ENCODE results near the gene CDKN1C. TPM values are rescaled to one million over a fixed set of nuclear protein-coding genes. Genes with fewer than 3 reads are reported as not detected.

The CDKN1C gene
- total and polyA plus RNA-seq, 12 donors = 17.7 to 817 (median 321) TPM

DNA sequence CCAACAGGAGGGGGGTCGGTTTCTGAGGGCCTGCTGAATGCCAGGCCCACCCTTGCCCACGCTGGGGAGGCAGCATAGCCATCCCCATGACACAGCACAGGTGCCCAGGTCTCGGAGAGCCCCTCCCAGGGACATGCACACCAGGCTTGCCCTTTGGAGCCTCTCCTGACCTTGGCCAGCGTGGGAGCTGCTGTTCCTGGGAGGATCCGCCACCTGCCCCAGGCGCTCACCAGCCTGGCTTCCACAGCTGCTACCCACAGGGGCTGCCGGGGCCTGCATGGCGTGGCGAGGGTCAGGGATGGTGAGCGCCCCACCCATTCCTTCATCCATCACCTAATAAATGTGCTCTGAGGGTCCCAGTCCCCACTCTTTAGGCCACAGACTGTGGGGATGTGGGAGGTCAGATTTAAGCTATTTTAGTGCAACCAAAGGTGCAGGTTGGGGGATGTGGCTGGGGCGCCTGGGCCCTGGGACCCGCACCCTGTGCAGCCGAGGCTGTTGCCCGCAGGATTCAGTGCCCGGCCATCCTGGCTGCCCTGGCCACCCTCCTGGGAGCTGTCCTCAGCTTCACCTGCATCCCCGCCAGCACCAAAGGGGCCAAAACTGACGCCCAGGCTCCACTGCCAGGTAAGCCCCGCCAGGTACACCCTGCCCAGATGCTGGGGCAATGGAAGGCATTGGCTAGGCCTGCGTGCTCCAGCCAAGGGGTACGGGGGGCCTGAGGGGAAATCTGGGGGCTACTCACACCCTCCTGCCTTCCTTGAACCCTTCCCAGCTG, 30.7 kb upstream of the CDKN1C start:
- DNase-seq = no peak
- WGBS, 4 donors = 83 to 88% (median 84%) methylated on average over 1 to 20 of the region's 20 CpGs
- Histone ChIP-seq H3K27me3 (no peaks in the 10 kb centered on the region), H3K4me1 (replicated peaks in 1 of 2) (no peaks in the 10 kb centered on the region), H3K36me3 (replicated peaks in 1 of 2) (no peaks in the 10 kb centered on the region), H3K27ac (no peak overlapping the region), H3K9me3 (replicated peaks in 1 of 3) (no peaks in the 10 kb centered on the region), H3K4me3 (no peak overlapping the region)
- TF ChIP-seq POLR2A (IDR thresholded peaks at IDR 0.05) = no peak
- TF ChIP-seq, protein P1, sequence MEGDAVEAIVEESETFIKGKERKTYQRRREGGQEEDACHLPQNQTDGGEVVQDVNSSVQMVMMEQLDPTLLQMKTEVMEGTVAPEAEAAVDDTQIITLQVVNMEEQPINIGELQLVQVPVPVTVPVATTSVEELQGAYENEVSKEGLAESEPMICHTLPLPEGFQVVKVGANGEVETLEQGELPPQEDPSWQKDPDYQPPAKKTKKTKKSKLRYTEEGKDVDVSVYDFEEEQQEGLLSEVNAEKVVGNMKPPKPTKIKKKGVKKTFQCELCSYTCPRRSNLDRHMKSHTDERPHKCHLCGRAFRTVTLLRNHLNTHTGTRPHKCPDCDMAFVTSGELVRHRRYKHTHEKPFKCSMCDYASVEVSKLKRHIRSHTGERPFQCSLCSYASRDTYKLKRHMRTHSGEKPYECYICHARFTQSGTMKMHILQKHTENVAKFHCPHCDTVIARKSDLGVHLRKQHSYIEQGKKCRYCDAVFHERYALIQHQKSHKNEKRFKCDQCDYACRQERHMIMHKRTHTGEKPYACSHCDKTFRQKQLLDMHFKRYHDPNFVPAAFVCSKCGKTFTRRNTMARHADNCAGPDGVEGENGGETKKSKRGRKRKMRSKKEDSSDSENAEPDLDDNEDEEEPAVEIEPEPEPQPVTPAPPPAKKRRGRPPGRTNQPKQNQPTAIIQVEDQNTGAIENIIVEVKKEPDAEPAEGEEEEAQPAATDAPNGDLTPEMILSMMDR (IDR thresholded peaks at IDR 0.05) = no peak
- intact Hi-C loops (cut with DNase I) = no loop called here

DNA sequence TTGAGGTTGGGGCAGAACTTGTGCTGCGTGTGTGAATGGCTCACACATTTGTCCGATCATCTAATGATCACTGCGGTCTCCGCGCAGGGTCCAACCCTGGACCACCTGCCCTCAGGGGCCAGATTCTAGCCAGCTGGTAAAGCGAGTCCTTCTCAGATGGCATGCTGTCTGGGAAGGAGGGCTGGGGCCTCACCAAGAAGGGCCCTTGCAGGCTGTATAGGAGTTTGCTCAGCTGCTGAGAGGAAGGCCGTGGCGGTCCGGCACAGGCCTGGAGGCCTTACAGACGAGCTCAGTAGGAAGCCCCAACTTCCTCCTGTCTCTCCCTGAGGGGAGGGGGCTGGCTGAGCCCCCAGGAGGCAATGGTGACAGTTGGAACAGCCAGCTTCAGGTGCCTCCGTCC, 29.9 kb upstream of the CDKN1C start:
- Histone ChIP-seq H3K4me3 (no peak overlapping the region), H3K27me3 (no peaks in the 10 kb centered on the region), H3K4me1 (replicated peaks in 1 of 2) (no peaks in the 10 kb centered on the region), H3K9me3 (replicated peaks in 1 of 3) (no peaks in the 10 kb centered on the region), H3K27ac (no peak overlapping the region), H3K36me3 (replicated peaks in 1 of 2) (no peaks in the 10 kb centered on the region)
- intact Hi-C loops (cut with DNase I) = no loop called here
- TF ChIP-seq POLR2A (IDR thresholded peaks at IDR 0.05) = no peak
- TF ChIP-seq, protein P1 (IDR thresholded peaks at IDR 0.05) = no peak
- no peak for DNase-seq
- WGBS, 4 donors = 84 to 91% (median 88%) methylated on average over 6 to 11 of the region's 11 CpGs

DNA sequence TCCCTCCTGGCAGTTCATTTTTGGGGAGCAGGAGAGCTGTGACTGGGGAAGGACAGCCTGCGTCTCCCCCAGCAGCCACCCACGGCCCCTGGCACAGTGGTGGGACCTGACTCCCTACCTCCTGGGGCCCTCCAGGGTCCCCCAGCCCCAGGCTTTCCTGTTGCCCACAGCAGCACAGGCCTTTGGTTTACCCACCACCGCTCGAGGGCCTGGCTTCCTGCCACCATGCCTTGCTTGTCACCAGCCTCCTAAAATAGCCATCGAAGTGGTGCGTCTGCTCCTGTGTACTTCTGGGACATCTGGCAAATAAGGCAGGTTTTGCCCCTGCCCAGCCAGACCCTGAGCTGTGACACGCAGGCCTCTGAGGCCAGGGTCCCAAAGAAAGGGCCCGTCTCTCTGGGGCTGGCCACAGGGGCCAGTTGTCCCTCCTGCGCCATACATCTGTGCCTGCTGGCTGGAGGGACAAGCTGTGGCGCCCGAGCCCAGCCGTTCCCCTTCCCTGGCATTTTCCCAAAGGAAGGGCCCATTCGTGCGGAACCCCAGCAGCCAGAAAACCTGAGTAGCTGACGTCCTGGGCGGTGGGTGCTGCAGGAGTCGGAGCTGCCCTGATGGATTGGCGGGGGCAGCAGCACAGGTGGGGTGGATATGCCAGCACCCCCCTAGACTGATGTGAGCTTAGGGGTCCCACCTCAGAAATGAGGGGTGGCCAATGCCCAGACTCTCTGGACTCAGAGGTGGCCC, 29.1 kb upstream of the CDKN1C start:
- no peak for DNase-seq
- no peak for TF ChIP-seq POLR2A (IDR thresholded peaks at IDR 0.05)
- TF ChIP-seq, protein P1 (IDR thresholded peaks at IDR 0.05) = no peak
- Histone ChIP-seq H3K27me3 (no peaks in the 10 kb centered on the region), H3K9me3 (replicated peaks in 1 of 3) (no peaks in the 10 kb centered on the region), H3K4me1 (replicated peaks in 1 of 2) (no peaks in the 10 kb centered on the region), H3K27ac (no peak overlapping the region), H3K4me3 (no peak overlapping the region), H3K36me3 (replicated peaks in 1 of 2) (no peaks in the 10 kb centered on the region)
- intact Hi-C loops (cut with DNase I) = no loop called here
- 81 to 93% (median 85%) methylated on average over 7 to 18 of the region's 18 CpGs for WGBS, 4 donors

DNA sequence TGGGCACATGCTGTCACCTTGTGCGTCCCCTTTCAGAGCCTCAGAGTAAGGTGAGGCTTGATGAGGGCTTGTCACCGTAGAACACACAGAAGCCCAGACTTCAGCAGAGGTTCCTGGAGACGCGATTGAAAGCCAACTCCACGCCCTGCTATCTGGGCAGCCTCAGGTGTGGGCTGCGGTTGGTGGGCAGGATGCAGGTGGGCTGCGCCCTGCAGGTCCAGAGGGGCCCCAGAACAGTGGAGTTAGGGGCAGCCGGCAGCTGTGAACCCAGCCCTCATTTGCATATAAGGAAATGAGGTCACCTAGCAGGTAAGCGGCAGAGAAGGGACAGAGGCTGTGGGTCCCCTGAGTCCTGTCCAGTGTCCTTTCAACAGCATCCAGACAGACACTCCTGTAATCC, 28.2 kb upstream of the CDKN1C start:
- DNase-seq = no peak
- no peaks in the 10 kb centered on the region for H3K36me3 ChIP-seq (replicated peaks in 1 of 2)
- H3K27me3 ChIP-seq = peaks cover 4% of the 10 kb centered on the region
- H3K9me3 ChIP-seq (replicated peaks in 1 of 3) = no peaks in the 10 kb centered on the region
- H3K27ac ChIP-seq = no peak overlapping the region
- 78 to 87% (median 81%) methylated on average over 4 to 9 of the region's 9 CpGs for WGBS, 4 donors
- no peak overlapping the region for H3K4me3 ChIP-seq
- intact Hi-C loops (cut with DNase I) = no loop called here
- TF ChIP-seq, protein P1 (IDR thresholded peaks at IDR 0.05) = no peak
- TF ChIP-seq POLR2A (IDR thresholded peaks at IDR 0.05) = no peak
- no peaks in the 10 kb centered on the region for H3K4me1 ChIP-seq (replicated peaks in 1 of 2)

All from adrenal gland (tissue), 12 donors.